ENCODE measurements around the gene IHH.

The IHH gene

GRCh38 chr2:219019436-219019835 lies 41.3 kb downstream of the IHH start:
- no peak for DNase-seq (ENCODE audit: low read depth)

DNA sequence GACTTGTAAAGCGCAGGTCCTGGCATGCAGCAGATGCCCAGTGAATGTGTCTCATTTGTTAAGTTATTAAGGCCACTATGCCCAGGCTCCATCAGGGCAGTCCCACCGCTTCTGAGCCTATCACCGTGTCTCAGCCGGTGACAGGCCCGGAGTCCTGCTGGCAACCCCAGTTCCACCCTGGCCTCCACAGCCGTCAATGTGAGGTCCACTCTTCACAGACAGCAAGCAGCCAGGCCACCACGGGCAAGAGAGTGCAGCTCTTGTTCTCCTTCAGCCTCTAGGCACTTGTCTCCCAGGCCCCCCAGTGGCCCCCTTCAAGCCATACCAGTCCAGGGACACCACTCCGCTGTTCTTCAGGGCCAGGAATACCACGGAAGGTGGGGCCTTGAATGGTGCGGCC lies 42.0 kb downstream of the IHH start:
- no peak for DNase-seq (ENCODE audit: low read depth)

DNA sequence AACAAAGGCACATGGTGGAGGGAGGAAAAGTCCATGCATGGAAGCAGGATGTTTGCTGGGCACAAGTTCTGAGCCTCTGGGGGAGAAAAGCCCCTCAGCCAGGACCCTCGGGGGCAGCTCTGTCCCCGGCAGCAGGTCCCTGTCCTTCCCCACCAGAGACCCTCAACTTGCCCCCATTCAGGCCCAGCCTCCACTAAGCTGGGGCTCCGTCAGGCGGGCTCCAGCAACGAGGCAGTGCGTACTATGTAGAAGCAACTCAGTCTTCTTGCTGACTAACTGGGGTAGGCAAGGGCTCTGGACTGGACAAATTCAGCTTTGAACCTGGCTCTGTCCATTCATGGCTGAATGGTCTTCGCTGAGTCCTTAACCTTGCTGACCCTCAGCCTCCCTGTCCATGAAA lies 42.4 kb downstream of the IHH start:
- no peak for DNase-seq (ENCODE audit: low read depth)

- no peak for DNase-seq (ENCODE audit: low read depth)
Measured at GRCh38 chr2:219017201-219017931, 43.4 kb downstream of the IHH start.

- no peak for DNase-seq (ENCODE audit: low read depth)
Measured at GRCh38 chr2:219016721-219017120, 44.0 kb downstream of the IHH start.

DNA sequence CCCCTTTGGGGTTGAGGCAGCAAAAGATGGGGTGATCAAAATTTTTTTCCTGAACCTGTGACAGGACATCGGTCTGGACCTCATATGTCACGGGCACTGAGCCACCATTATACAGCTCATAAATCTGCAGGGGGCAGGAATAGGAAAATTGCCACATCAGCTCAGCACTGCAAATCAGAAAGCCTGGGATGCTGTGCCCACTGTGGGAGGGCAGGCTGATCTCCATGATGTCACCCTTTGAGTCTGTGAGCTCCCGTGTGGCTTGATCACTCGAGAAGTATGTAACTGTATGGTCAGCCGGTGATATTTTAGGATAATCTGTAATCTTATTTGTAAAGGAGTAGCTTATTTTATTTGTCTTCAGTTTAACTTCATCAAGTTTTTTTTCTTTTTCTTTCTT lies 49.8 kb downstream of the IHH start:
- no peak for DNase-seq (ENCODE audit: low read depth)

- DNase-seq (ENCODE audit: low read depth), result no peak
Measured at GRCh38 chr2:219010162-219010756, 50.5 kb downstream of the IHH start.

DNA sequence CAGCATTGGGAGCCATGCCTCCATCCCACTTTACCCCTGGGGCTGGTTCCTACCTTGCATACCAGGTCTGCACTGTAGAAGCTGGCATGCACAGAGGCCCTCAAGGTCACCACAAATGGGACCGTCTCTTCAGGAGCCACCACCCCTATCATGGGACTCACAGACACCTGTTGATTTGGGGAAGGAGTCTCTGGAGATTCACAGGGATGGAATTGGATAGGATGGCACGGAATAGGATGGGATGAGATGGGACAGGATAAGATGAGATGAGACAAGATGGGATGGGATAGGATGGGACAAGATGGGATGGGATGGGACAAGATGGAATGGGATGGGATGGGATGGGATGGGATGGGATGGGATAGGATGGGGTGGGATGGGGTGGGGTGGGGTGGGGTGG lies 51.4 kb downstream of the IHH start:
- no peak for DNase-seq (ENCODE audit: low read depth)

Measured in activated gamma-delta T cell treated with anti-CD3 and anti-CD28 coated beads, Interleukin-2, amount 50 U/mL, for 16 hours (primary cell).